Measurements from ENCODE around the gene THADA. TPM values are rescaled to one million over a fixed set of nuclear protein-coding genes. Genes with fewer than 3 reads are reported as not detected.

Gene THADA
- total RNA-seq, 1 donor from 2014 or later = 48.4 TPM

GRCh38 chr2:43478412-43479086 is 117.3 kb downstream of the THADA start:
- no peaks in the 10 kb centered on the region for H3K9me3 Mint-ChIP-seq
- intact Hi-C loops (cut with micrococcal nuclease) = no loop called here
- H3K27me3 Mint-ChIP-seq (ENCODE audit: low read depth) = no peaks in the 10 kb centered on the region
- peaks cover 22% of the 10 kb centered on the region for H3K4me1 Mint-ChIP-seq (ENCODE audit: low read depth)
- no peak for DNase-seq (ENCODE audit: low spot score)
- H3K36me3 Mint-ChIP-seq (ENCODE audit: low read depth) = peaks cover 33% of the 10 kb centered on the region
- no peak overlapping the region for H3K4me3 Mint-ChIP-seq (ENCODE audit: low read depth)
- no peak overlapping the region for H3K27ac Mint-ChIP-seq

DNA sequence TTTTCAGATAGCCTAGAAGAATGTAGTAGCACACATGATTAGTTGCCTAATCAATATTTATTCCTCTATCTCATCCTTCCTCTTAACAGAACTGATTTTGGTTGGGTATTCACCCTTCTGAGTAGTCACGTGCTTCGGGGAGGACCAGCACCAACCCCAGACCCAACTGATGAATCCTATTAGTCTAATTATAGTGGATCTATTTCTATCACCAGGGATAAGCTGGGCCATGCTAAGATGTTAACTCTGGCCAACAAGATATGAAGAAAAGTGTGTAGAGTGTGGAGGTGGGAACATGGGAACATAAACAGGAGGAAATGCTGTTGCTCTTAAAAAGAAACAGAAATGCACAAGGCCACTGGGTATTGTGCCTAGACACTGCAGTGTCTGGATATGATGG is 119.9 kb downstream of the THADA start:
- Mint-ChIP-seq H3K4me3 (ENCODE audit: low read depth) (no peak overlapping the region), H3K27me3 (ENCODE audit: low read depth) (no peaks in the 10 kb centered on the region), H3K4me1 (ENCODE audit: low read depth) (peaks cover 10% of the 10 kb centered on the region), H3K36me3 (ENCODE audit: low read depth) (peaks cover 25% of the 10 kb centered on the region), H3K27ac (no peak overlapping the region), H3K9me3 (no peaks in the 10 kb centered on the region)
- intact Hi-C loops (cut with micrococcal nuclease) = no loop called here
- no peak for DNase-seq (ENCODE audit: low spot score)

GRCh38 chr2:43475137-43475846 is 120.5 kb downstream of the THADA start:
- Mint-ChIP-seq H3K4me3 (ENCODE audit: low read depth) (no peak overlapping the region), H3K9me3 (no peaks in the 10 kb centered on the region), H3K36me3 (ENCODE audit: low read depth) (peaks cover 24% of the 10 kb centered on the region), H3K27me3 (ENCODE audit: low read depth) (no peaks in the 10 kb centered on the region), H3K4me1 (ENCODE audit: low read depth) (peaks cover 10% of the 10 kb centered on the region), H3K27ac (no peak overlapping the region)
- intact Hi-C loops (cut with micrococcal nuclease) = no loop called here
- no peak for DNase-seq (ENCODE audit: low spot score)

- Mint-ChIP-seq H3K4me3 (ENCODE audit: low read depth) (no peak overlapping the region), H3K27me3 (ENCODE audit: low read depth) (no peaks in the 10 kb centered on the region), H3K27ac (no peak overlapping the region), H3K36me3 (ENCODE audit: low read depth) (peaks cover 17% of the 10 kb centered on the region), H3K9me3 (no peaks in the 10 kb centered on the region), H3K4me1 (ENCODE audit: low read depth) (peaks cover 6% of the 10 kb centered on the region)
- intact Hi-C loops (cut with micrococcal nuclease) = no loop called here
- no peak for DNase-seq (ENCODE audit: low spot score)
Observed at GRCh38 chr2:43474273-43474672, 121.6 kb downstream of the THADA start.

DNA sequence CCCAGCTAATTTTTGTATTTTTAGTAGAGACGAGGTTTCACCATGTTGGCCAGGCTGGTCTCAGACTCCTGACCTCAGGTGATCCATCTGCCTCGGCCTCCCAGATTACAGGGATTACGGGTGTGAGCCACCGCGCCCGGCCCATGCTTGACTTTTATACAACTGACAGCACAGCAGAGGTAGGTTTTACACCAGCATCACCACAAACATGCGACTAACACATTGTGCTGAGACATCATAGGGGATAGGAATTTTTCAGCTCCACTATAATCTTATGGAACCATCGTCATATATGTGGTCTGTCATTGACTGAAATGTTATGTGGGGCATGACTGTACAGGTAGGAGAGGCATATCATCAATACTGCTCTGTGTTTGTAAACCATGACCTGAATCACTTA is 122.1 kb downstream of the THADA start:
- DNase-seq (ENCODE audit: low spot score) = no peak
- H3K9me3 Mint-ChIP-seq = no peaks in the 10 kb centered on the region
- H3K4me1 Mint-ChIP-seq (ENCODE audit: low read depth) = peaks cover 4% of the 10 kb centered on the region
- H3K4me3 Mint-ChIP-seq (ENCODE audit: low read depth) = no peak overlapping the region
- H3K27me3 Mint-ChIP-seq (ENCODE audit: low read depth) = no peaks in the 10 kb centered on the region
- H3K27ac Mint-ChIP-seq = no peak overlapping the region
- H3K36me3 Mint-ChIP-seq (ENCODE audit: low read depth) = peaks cover 17% of the 10 kb centered on the region
- intact Hi-C loops (cut with micrococcal nuclease) = no loop called here

DNA sequence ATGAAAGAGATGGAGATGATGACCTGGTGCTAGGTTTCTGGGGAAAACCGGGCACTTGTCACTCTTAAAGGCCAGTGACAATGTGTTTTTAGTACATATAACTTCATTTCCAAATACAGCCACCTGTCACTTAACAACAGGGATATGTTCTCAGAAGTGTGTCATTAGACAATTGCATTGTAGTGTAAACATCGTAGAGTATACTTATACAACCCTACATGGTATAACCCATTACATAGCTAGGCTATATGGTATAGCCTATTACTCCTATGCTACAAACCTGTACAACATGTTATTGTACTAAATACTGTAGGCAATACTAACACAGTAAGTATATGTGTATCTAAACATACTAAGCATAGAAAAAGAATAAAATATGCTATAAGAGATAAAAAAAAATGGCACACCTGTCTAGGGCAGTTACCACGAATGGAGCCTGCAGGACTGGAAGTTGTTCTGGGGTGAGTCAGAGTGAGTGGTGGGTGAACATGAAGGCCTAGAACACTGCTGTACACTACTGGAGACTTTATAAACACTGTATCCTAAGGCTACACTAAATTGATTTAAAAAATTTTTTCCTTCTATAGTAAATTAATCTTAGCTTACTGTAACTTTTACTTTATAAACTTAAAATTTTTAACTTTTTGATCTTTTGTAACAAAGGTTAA is 123.2 kb downstream of the THADA start:
- H3K9me3 Mint-ChIP-seq = no peaks in the 10 kb centered on the region
- no peak overlapping the region for H3K27ac Mint-ChIP-seq
- DNase-seq (ENCODE audit: low spot score) = no peak
- H3K36me3 Mint-ChIP-seq (ENCODE audit: low read depth) = peaks cover 14% of the 10 kb centered on the region
- H3K27me3 Mint-ChIP-seq (ENCODE audit: low read depth) = no peaks in the 10 kb centered on the region
- no peaks in the 10 kb centered on the region for H3K4me1 Mint-ChIP-seq (ENCODE audit: low read depth)
- H3K4me3 Mint-ChIP-seq (ENCODE audit: low read depth) = no peak overlapping the region
- intact Hi-C loops (cut with micrococcal nuclease) = no loop called here

- Mint-ChIP-seq H3K27ac (no peak overlapping the region), H3K4me3 (ENCODE audit: low read depth) (no peak overlapping the region), H3K36me3 (ENCODE audit: low read depth) (peaks cover 24% of the 10 kb centered on the region), H3K27me3 (ENCODE audit: low read depth) (no peaks in the 10 kb centered on the region), H3K4me1 (ENCODE audit: low read depth) (peaks cover 2% of the 10 kb centered on the region), H3K9me3 (no peaks in the 10 kb centered on the region)
- intact Hi-C loops (cut with micrococcal nuclease) = no loop called here
- no peak for DNase-seq (ENCODE audit: low spot score)
Observed at GRCh38 chr2:43469713-43470112, 126.1 kb downstream of the THADA start.

DNA sequence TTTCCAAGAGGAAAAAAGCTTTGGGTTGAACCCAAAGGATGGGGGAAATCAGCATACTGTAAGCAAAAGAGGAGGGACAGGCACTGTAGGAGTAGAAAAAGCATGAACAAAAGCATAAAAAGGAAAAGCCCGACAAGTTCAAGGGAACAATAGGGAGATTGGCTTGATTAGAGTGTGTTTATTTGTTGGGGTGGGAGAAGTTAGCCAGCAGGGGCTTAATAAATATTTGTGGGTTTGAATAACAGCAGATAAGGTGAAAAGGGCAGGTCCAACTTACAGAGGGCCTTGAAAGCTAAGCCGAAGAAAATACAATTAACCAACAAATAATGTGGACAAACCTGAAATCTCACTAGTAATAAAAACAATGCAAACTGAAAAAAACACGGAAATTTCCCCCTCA is 126.7 kb downstream of the THADA start:
- Mint-ChIP-seq H3K4me3 (ENCODE audit: low read depth) (no peak overlapping the region), H3K27me3 (ENCODE audit: low read depth) (no peaks in the 10 kb centered on the region), H3K4me1 (ENCODE audit: low read depth) (peaks cover 2% of the 10 kb centered on the region), H3K36me3 (ENCODE audit: low read depth) (peaks cover 24% of the 10 kb centered on the region), H3K9me3 (no peaks in the 10 kb centered on the region), H3K27ac (no peak overlapping the region)
- intact Hi-C loops (cut with micrococcal nuclease) = no loop called here
- DNase-seq (ENCODE audit: low spot score) = no peak

DNA sequence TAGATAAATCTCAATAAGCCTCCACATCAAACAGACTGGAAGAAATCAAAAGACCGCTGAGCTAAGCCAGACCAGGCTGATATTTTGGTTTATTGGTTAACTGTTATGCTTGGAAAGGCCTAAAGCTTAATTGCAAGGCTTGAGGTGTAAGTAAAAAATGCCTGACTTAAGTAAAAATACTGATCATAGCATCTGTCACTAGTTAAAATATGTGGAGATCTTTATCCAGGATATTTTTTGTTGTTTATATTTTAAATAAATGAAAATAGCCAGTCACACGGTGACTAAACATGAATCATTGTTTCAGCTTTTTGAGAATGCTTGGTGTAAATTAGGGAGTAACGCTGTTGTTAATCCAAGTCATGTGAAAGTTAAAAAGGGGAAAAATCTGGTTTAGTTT is 127.9 kb downstream of the THADA start:
- H3K36me3 Mint-ChIP-seq (ENCODE audit: low read depth) = peaks cover 19% of the 10 kb centered on the region
- no peaks in the 10 kb centered on the region for H3K9me3 Mint-ChIP-seq
- peaks cover 2% of the 10 kb centered on the region for H3K4me1 Mint-ChIP-seq (ENCODE audit: low read depth)
- intact Hi-C loops (cut with micrococcal nuclease) = no loop called here
- no peak overlapping the region for H3K27ac Mint-ChIP-seq
- no peaks in the 10 kb centered on the region for H3K27me3 Mint-ChIP-seq (ENCODE audit: low read depth)
- H3K4me3 Mint-ChIP-seq (ENCODE audit: low read depth) = no peak overlapping the region
- no peak for DNase-seq (ENCODE audit: low spot score)

GRCh38 chr2:43465234-43465633 is 130.6 kb downstream of the THADA start:
- Mint-ChIP-seq H3K27me3 (ENCODE audit: low read depth) (no peaks in the 10 kb centered on the region), H3K4me3 (ENCODE audit: low read depth) (no peak overlapping the region), H3K4me1 (ENCODE audit: low read depth) (peaks cover 19% of the 10 kb centered on the region), H3K9me3 (no peaks in the 10 kb centered on the region), H3K36me3 (ENCODE audit: low read depth) (peaks cover 11% of the 10 kb centered on the region), H3K27ac (no peak overlapping the region)
- DNase-seq (ENCODE audit: low spot score) = no peak
- intact Hi-C loops (cut with micrococcal nuclease) = no loop called here

DNA sequence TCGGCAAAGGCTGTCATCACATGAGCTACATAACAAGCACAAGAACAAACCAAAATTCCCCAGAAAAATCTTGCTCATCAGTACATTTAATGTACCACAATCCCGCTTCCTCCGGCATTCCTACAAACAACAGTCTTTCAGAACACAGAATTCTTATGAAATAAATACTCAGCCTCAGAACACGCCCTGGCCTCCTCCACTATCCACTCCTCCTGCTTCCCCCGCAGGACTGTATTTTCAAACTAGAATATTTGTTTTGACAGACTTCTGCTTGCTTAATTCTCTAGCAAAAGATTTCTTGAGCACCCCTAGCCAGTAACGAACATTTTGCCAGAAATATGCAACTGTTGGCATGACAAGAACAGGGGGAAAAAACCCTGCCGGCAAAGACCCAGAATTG is 131.2 kb downstream of the THADA start:
- intact Hi-C loops (cut with micrococcal nuclease) = no loop called here
- H3K36me3 Mint-ChIP-seq (ENCODE audit: low read depth) = peaks cover 11% of the 10 kb centered on the region
- H3K27ac Mint-ChIP-seq = no peak overlapping the region
- no peaks in the 10 kb centered on the region for H3K27me3 Mint-ChIP-seq (ENCODE audit: low read depth)
- H3K4me1 Mint-ChIP-seq (ENCODE audit: low read depth) = peaks cover 19% of the 10 kb centered on the region
- no peaks in the 10 kb centered on the region for H3K9me3 Mint-ChIP-seq
- no peak for DNase-seq (ENCODE audit: low spot score)
- no peak overlapping the region for H3K4me3 Mint-ChIP-seq (ENCODE audit: low read depth)

GRCh38 chr2:43462866-43463641 is 132.8 kb downstream of the THADA start:
- Mint-ChIP-seq H3K27me3 (ENCODE audit: low read depth) (no peaks in the 10 kb centered on the region), H3K4me3 (ENCODE audit: low read depth) (no peak overlapping the region), H3K36me3 (ENCODE audit: low read depth) (peaks cover 15% of the 10 kb centered on the region), H3K4me1 (ENCODE audit: low read depth) (peaks cover 24% of the 10 kb centered on the region), H3K27ac (no peak overlapping the region), H3K9me3 (no peaks in the 10 kb centered on the region)
- no peak for DNase-seq (ENCODE audit: low spot score)
- intact Hi-C loops (cut with micrococcal nuclease) = no loop called here
